WTC11 (cell line): ENCODE results near the gene TXNDC2.

Experiments
- GABPB1 ChIP-seq: sonication (generic); formaldehyde crosslinking; IDR thresholded peaks from 2 replicates; pipeline ENCODE4 v1.8.1; 2023; ENCODE audit warnings: mild to moderate bottlenecking, missing genetic modification reagents
- USF2 ChIP-seq: sonication (generic); formaldehyde crosslinking; IDR thresholded peaks from 2 replicates; pipeline ENCODE4 v1.8.1; 2023; ENCODE audit warnings: mild to moderate bottlenecking, missing genetic modification reagents, moderate library complexity

- TF ChIP-seq USF2 (CRISPR knock-in tag) (no peak), GABPB1 (CRISPR knock-in tag) (no peak)
Observed at GRCh38 chr18:9876212-9876866, 9.4 kb upstream of the TXNDC2 start.
